Activated CD8-positive, alpha-beta memory T cell treated with anti-CD3 and anti-CD28 coated beads, Interleukin-2, amount 10 ng/mL, durations not matched to agents 7 days and 5 days (primary cell): ENCODE data around the gene ILKAP. TPM values are rescaled to one million over a fixed set of nuclear protein-coding genes. Genes with fewer than 3 reads are reported as not detected.

Experiments used
- ATAC-seq: fragments of 150-1000 bp; cut with Tn5 transposase; one replicate; pipeline ENCODE4 v1.10.0; 2021; ENCODE audit warnings: moderate library complexity
- CTCF ChIA-PET: fragments of 350-600 bp; sonication (Branson Sonifier 250); formaldehyde crosslinking; loops from one replicate; lab custom pipeline; 2021; ENCODE audit warnings: antibody characterized with exemption; lab: Charles Lee
- DNase-seq: peaks from one replicate; pipeline ENCODE4 v3.0.0-alpha.2; 2020
- H3K27ac Mint-ChIP-seq: one replicate; pipeline ENCODE4 v1.8.0; 2021; ENCODE audit warnings: mild to moderate bottlenecking, mixed read lengths
- H3K27me3 Mint-ChIP-seq: one replicate; pipeline ENCODE4 v1.8.0; 2021; ENCODE audit warnings: mixed read lengths
- H3K36me3 Mint-ChIP-seq: one replicate; pipeline ENCODE4 v1.8.0; 2021; ENCODE audit warnings: mild to moderate bottlenecking, mixed read lengths
- H3K4me1 Mint-ChIP-seq: one replicate; pipeline ENCODE4 v1.8.0; 2021; ENCODE audit warnings: mixed read lengths
- H3K4me3 Mint-ChIP-seq: one replicate; pipeline ENCODE4 v1.8.0; 2021; ENCODE audit warnings: mild to moderate bottlenecking, moderate library complexity, mixed read lengths
- H3K9me3 Mint-ChIP-seq: one replicate; pipeline ENCODE4 v1.8.0; 2022; ENCODE audit warnings: low read depth, mixed read lengths
- total RNA-seq, 2 experiments: library from RNA; stranded (reverse); gene quantifications; one replicate each; pipeline ENCODE4 v1.2.3, GENCODE V29; 2021

ILKAP gene
- total RNA-seq, 2 experiments from 2014 or later, result 52.6 to 61.7 TPM

- no peak for DNase-seq
- CTCF ChIA-PET, result no interaction called here
- Mint-ChIP-seq H3K36me3 (no peaks in the 10 kb centered on the region), H3K27ac (no peak overlapping the region), H3K4me1 (no peaks in the 10 kb centered on the region), H3K9me3 (no peaks in the 10 kb centered on the region), H3K27me3 (no peaks in the 10 kb centered on the region), H3K4me3 (no peak overlapping the region)
- no peak for ATAC-seq
These were observed 67.8 kb downstream of the ILKAP start for GRCh38 chr2:238135601-238136150.

GRCh38 chr2:238134393-238134785 lies 69.1 kb downstream of the ILKAP start:
- Mint-ChIP-seq H3K27ac (no peak overlapping the region), H3K27me3 (no peaks in the 10 kb centered on the region), H3K4me3 (no peak overlapping the region), H3K9me3 (no peaks in the 10 kb centered on the region), H3K36me3 (no peaks in the 10 kb centered on the region), H3K4me1 (no peaks in the 10 kb centered on the region)
- ATAC-seq, result no peak
- CTCF ChIA-PET, result interaction anchor here (0.9 kb wide), 1 partner anchor 10 kb away, joined by 3 read pairs; no protein-coding TSS in a partner anchor
- DNase-seq, result no peak

GRCh38 chr2:238133499-238134392 lies 69.7 kb downstream of the ILKAP start:
- no peaks in the 10 kb centered on the region for H3K27me3 Mint-ChIP-seq
- DNase-seq, result no peak
- H3K27ac Mint-ChIP-seq, result no peak overlapping the region
- H3K4me1 Mint-ChIP-seq, result no peaks in the 10 kb centered on the region
- no peak overlapping the region for H3K4me3 Mint-ChIP-seq
- no peaks in the 10 kb centered on the region for H3K36me3 Mint-ChIP-seq
- H3K9me3 Mint-ChIP-seq, result no peaks in the 10 kb centered on the region
- CTCF ChIA-PET, result interaction anchor here (0.9 kb wide), 1 partner anchor 10 kb away, joined by 3 read pairs; no protein-coding TSS in a partner anchor
- no peak for ATAC-seq

- CTCF ChIA-PET, result no interaction called here
- no peak overlapping the region for H3K4me3 Mint-ChIP-seq
- ATAC-seq (no peak), DNase-seq (no peak)
- no peaks in the 10 kb centered on the region for H3K36me3 Mint-ChIP-seq
- H3K9me3 Mint-ChIP-seq, result no peaks in the 10 kb centered on the region
- H3K27ac Mint-ChIP-seq, result no peak overlapping the region
- no peaks in the 10 kb centered on the region for H3K27me3 Mint-ChIP-seq
- H3K4me1 Mint-ChIP-seq, result no peaks in the 10 kb centered on the region
These were observed 70.7 kb downstream of the ILKAP start for GRCh38 chr2:238132463-238133450.

GRCh38 chr2:238131761-238132462 lies 71.6 kb downstream of the ILKAP start:
- ATAC-seq, result no peak
- H3K4me1 Mint-ChIP-seq, result no peaks in the 10 kb centered on the region
- DNase-seq, result no peak
- no peak overlapping the region for H3K27ac Mint-ChIP-seq
- H3K9me3 Mint-ChIP-seq, result no peaks in the 10 kb centered on the region
- no peaks in the 10 kb centered on the region for H3K36me3 Mint-ChIP-seq
- CTCF ChIA-PET, result no interaction called here
- H3K4me3 Mint-ChIP-seq, result no peak overlapping the region
- H3K27me3 Mint-ChIP-seq, result no peaks in the 10 kb centered on the region

- Mint-ChIP-seq H3K4me3 (no peak overlapping the region), H3K27me3 (no peaks in the 10 kb centered on the region), H3K9me3 (no peaks in the 10 kb centered on the region), H3K27ac (no peak overlapping the region), H3K36me3 (no peaks in the 10 kb centered on the region), H3K4me1 (no peaks in the 10 kb centered on the region)
- CTCF ChIA-PET, result no interaction called here
- ATAC-seq, result no peak
- no peak for DNase-seq
These were observed 72.5 kb downstream of the ILKAP start for GRCh38 chr2:238130696-238131628.

GRCh38 chr2:238130111-238130695 lies 73.3 kb downstream of the ILKAP start:
- Mint-ChIP-seq H3K4me1 (no peaks in the 10 kb centered on the region), H3K36me3 (no peaks in the 10 kb centered on the region), H3K4me3 (no peak overlapping the region), H3K27ac (no peak overlapping the region), H3K9me3 (no peaks in the 10 kb centered on the region), H3K27me3 (no peaks in the 10 kb centered on the region)
- CTCF ChIA-PET, result no interaction called here
- ATAC-seq, result no peak
- DNase-seq, result no peak

GRCh38 chr2:238129166-238130010 lies 74.1 kb downstream of the ILKAP start:
- ATAC-seq, result no peak
- Mint-ChIP-seq H3K9me3 (no peaks in the 10 kb centered on the region), H3K27me3 (no peaks in the 10 kb centered on the region), H3K36me3 (no peaks in the 10 kb centered on the region), H3K27ac (no peak overlapping the region), H3K4me1 (no peaks in the 10 kb centered on the region), H3K4me3 (no peak overlapping the region)
- CTCF ChIA-PET, result no interaction called here
- no peak for DNase-seq

GRCh38 chr2:238128534-238129001 lies 74.9 kb downstream of the ILKAP start:
- CTCF ChIA-PET, result no interaction called here
- Mint-ChIP-seq H3K4me1 (no peaks in the 10 kb centered on the region), H3K9me3 (no peaks in the 10 kb centered on the region), H3K36me3 (no peaks in the 10 kb centered on the region), H3K4me3 (no peak overlapping the region), H3K27me3 (no peaks in the 10 kb centered on the region), H3K27ac (no peak overlapping the region)
- ATAC-seq (no peak), DNase-seq (no peak)

GRCh38 chr2:238128061-238128440 lies 75.4 kb downstream of the ILKAP start:
- Mint-ChIP-seq H3K36me3 (no peaks in the 10 kb centered on the region), H3K9me3 (no peaks in the 10 kb centered on the region), H3K27me3 (no peaks in the 10 kb centered on the region), H3K27ac (no peak overlapping the region), H3K4me3 (no peak overlapping the region), H3K4me1 (no peaks in the 10 kb centered on the region)
- no peak for DNase-seq
- no peak for ATAC-seq
- CTCF ChIA-PET, result no interaction called here
